HFFc6 (cell line): ENCODE results near the gene SLC30A5. TPM values are rescaled to one million over a fixed set of nuclear protein-coding genes. Genes with fewer than 3 reads are reported as not detected.
"Not testable (repeated sequence)": the region's sequence is repeated elsewhere in the genome, so short reads cannot be mapped to it uniquely, and the experiment has no call there.

Source experiments
- DNase-seq: peaks from one replicate; pipeline ENCODE4 v3.0.0-alpha.2; 2018
- H3K27ac Mint-ChIP-seq: 2 replicates; pipeline ENCODE4 v1.8.0; 2020; ENCODE audit warnings: mild to moderate bottlenecking, mixed read lengths
- H3K27me3 Mint-ChIP-seq: 2 replicates; pipeline ENCODE4 v1.8.0; 2021; ENCODE audit warnings: mild to moderate bottlenecking, moderate library complexity, mixed read lengths; ENCODE audit not compliant: insufficient read depth
- H3K36me3 Mint-ChIP-seq: 2 replicates; pipeline ENCODE4 v1.8.0; 2021; ENCODE audit warnings: low read depth, mixed read lengths
- H3K4me1 Mint-ChIP-seq: 2 replicates; pipeline ENCODE4 v1.8.0; 2020; ENCODE audit warnings: low read depth, mixed read lengths
- H3K4me3 Mint-ChIP-seq: 2 replicates; pipeline ENCODE4 v1.8.0; 2020; ENCODE audit warnings: mild to moderate bottlenecking, moderate library complexity, mixed read lengths
- H3K9me3 Mint-ChIP-seq: 2 replicates; pipeline ENCODE4 v1.8.0; 2020; ENCODE audit warnings: mild to moderate bottlenecking, mixed read lengths
- CTCF ChIP-seq: fragments of 200-600 bp; sonication (generic); IDR thresholded peaks from 2 replicates; pipeline ENCODE4 v1.5.0; 2021; ENCODE audit warnings: antibody characterized with exemption, mild to moderate bottlenecking
- total RNA-seq, 6 experiments: library from RNA; stranded (reverse); fragmentation: NEBNext Ultra II Directional; extraction: Animal tissue kit (Norgen Biotek cat#: 25700); gene quantifications; 2 replicates in 1 of 6; 3 replicates in 5 of 6; pipeline ENCODE4 v1.2.3, GENCODE V29; 2021

The SLC30A5 gene
- total RNA-seq, 6 experiments from 2014 or later: 55.9 to 80.7 (median 71.7) TPM

GRCh38 chr5:69131304-69131703 is 37.5 kb downstream of the SLC30A5 start:
- Mint-ChIP-seq H3K4me1 (peaks cover 10% of the 10 kb centered on the region), H3K27me3 (peaks cover 1% of the 10 kb centered on the region; the same call in 1 of the 2 replicates), H3K4me3 (no peak overlapping the region), H3K36me3 (peaks cover 36% of the 10 kb centered on the region), H3K9me3 (no peaks in the 10 kb centered on the region), H3K27ac (no peak overlapping the region)
- no peak for DNase-seq
- no peak for TF ChIP-seq CTCF

- TF ChIP-seq CTCF: no peak
- Mint-ChIP-seq H3K9me3 (no peaks in the 10 kb centered on the region), H3K36me3 (peaks cover 21% of the 10 kb centered on the region), H3K4me1 (peaks cover 6% of the 10 kb centered on the region), H3K4me3 (no peak overlapping the region), H3K27ac (no peak overlapping the region), H3K27me3 (peaks cover 1% of the 10 kb centered on the region; the same call in 1 of the 2 replicates)
- no peak for DNase-seq
These were observed 40.3 kb downstream of the SLC30A5 start for GRCh38 chr5:69134126-69134525.

- Mint-ChIP-seq H3K4me3 (no peak overlapping the region), H3K27ac (no peak overlapping the region), H3K9me3 (peaks cover 10% of the 10 kb centered on the region), H3K4me1 (no peaks in the 10 kb centered on the region), H3K27me3 (peaks cover 1% of the 10 kb centered on the region; the same call in 1 of the 2 replicates), H3K36me3 (peaks cover 22% of the 10 kb centered on the region)
- DNase-seq: no peak
- TF ChIP-seq CTCF: no peak
These were observed 42.5 kb downstream of the SLC30A5 start for GRCh38 chr5:69136293-69136692.

- H3K27me3 Mint-ChIP-seq, H3K27ac Mint-ChIP-seq, H3K4me3 Mint-ChIP-seq, DNase-seq, H3K4me1 Mint-ChIP-seq: not testable (repeated sequence)
- H3K9me3 Mint-ChIP-seq: peaks cover 11% of the 10 kb centered on the region
- peaks cover 23% of the 10 kb centered on the region for H3K36me3 Mint-ChIP-seq
These were observed 43.4 kb downstream of the SLC30A5 start for GRCh38 chr5:69137208-69137607.

- Mint-ChIP-seq H3K27me3 (peaks cover 1% of the 10 kb centered on the region; the same call in 1 of the 2 replicates), H3K27ac (no peak overlapping the region), H3K36me3 (peaks cover 23% of the 10 kb centered on the region), H3K9me3 (peaks cover 11% of the 10 kb centered on the region), H3K4me3 (no peak overlapping the region), H3K4me1 (no peaks in the 10 kb centered on the region)
- no peak for TF ChIP-seq CTCF
- no peak for DNase-seq
These were observed 44.0 kb downstream of the SLC30A5 start for GRCh38 chr5:69137807-69138206.

- Mint-ChIP-seq H3K36me3 (peaks cover 17% of the 10 kb centered on the region), H3K4me1 (no peaks in the 10 kb centered on the region), H3K9me3 (peaks cover 11% of the 10 kb centered on the region), H3K27ac (no peak overlapping the region), H3K4me3 (no peak overlapping the region), H3K27me3 (peaks cover 1% of the 10 kb centered on the region; the same call in 1 of the 2 replicates)
- TF ChIP-seq CTCF: no peak
- DNase-seq: no peak
These were observed 45.0 kb downstream of the SLC30A5 start for GRCh38 chr5:69138766-69139165.

- H3K4me1 Mint-ChIP-seq, H3K27me3 Mint-ChIP-seq, H3K4me3 Mint-ChIP-seq, H3K27ac Mint-ChIP-seq, DNase-seq: not testable (repeated sequence)
- Mint-ChIP-seq H3K9me3 (peaks cover 11% of the 10 kb centered on the region), H3K36me3 (peaks cover 13% of the 10 kb centered on the region; the same call in 1 of the 2 replicates)
These were observed 46.4 kb downstream of the SLC30A5 start for GRCh38 chr5:69140239-69140638.
